ACHN (cell line): Measurements from ENCODE around the gene MT1E.
"Not testable (repeated sequence)": the region's sequence is repeated elsewhere in the genome, so short reads cannot be mapped to it uniquely, and the experiment has no call there.

Experiments
- DNase-seq: peaks from one replicate; pipeline ENCODE4 v3.0.0-alpha.2; 2015
- in situ Hi-C: cut with HindIII; loops from 2 replicates; pipeline ENCODE4 v1.10.0; 2017; ENCODE audit warnings: low sequenced_read_pairs, low pct_ligation_motif_present, low pct_unique_long_range_greater_than_20kb

The MT1E gene

GRCh38 chr16:56625140-56625942 is at the start of gene MT1E:
TSS of gene MT1E (plus strand) at chr16:56625781. CDS start at chr16:56625852, 71 bp downstream.
- DNase-seq = peak; percentile 94
- in situ Hi-C loops = no loop called here

DNA sequence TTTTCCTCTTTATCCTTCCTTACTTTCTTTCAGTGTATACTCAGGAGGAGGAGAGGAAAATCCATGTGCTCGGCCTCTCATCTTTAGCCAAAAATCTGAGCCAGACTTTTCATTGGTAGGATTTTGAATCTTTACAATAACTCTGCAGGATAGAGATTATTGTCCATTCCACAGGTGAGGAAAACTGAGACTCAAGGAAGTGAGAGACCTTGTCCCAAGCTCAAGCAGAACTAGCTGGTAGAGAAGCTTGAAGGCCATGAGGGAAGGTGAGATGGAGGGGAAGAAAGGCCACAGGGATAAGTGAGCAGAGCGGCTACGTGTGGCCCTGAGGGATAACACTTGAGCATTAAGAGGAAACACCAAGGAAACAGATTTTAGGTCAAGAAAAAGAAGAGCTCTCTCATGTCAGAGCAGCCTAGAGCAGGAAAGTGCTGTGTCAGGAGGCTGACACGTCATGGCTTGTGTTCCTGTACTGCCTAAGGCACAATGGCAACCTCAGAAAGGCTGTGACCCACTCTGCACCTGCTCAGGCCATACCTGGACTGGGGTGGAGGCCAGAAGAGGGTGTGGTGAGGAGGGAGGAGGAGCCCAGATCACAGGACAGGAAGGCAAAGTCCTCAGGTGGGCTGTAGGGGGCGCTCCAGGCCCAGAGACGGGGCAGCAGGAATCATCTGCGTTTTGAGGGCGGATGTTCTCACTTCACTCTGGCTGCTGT is 48.8 kb upstream of the MT1E start:
- peak; percentile 62 for DNase-seq
- in situ Hi-C loops = no loop called here

- in situ Hi-C loops = no loop called here
These were observed 48.3 kb upstream of the MT1E start for GRCh38 chr16:56577300-56577625.

DNA sequence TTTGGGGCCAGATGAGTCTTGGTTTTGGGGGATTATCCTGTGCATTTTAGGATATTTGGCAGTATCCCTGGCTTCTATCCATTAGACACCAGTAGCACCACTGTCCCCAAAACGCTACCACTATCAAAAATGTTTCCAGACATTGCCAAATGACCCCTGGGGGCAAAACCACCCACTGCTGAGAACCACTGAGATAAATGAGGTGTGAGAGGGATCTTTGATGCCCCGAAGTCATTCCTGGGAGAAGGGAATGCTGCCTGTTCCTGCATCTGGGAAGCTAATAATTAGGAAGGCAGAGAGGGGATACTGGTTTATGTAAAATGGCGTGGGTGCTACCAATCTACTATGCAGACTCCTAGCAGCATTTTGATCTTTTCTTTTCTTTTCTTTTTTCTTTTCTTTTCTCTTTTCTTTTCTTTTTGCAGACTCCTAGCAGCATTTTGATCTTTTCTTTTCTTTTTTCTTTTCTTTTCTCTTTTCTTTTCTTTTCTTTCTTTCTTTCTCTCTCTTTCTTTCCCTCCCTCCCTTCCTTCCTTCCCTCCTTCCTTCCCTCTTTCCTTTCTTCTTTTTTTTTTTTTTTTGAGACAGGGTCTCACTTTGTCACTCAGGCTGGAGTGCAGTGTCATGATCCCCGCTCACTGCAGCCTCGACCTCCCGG is 45.1 kb upstream of the MT1E start:
- no peak for DNase-seq
- in situ Hi-C loops = no loop called here

More at GRCh38 chr16:56577300-56577625, 48.3 kb upstream of the MT1E start:
- no peak for DNase-seq

DNA sequence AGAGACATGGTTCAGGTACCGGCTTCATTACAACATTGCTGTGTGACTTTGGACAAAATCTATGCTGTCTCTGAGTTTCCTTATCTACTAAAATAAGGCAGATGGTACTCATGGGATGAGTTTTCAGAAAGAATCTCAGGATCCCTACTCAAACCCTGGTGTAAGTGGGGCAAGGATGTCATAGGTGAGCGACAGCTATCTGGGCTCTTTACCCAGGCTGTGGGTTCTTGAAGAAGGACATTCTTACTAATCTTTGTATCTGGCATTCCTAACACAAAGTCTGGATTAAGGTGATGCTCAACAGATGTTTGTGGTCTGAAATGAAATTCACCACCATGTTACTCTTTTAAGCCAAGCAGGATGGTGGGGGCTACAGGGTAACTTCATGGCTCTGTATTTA is 42.7 kb upstream of the MT1E start:
- in situ Hi-C loops, DNase-seq: not testable (repeated sequence)

GRCh38 chr16:56583351-56584168 is 42.0 kb upstream of the MT1E start:
- in situ Hi-C loops = no loop called here

GRCh38 chr16:56584276-56584675 is 41.3 kb upstream of the MT1E start:
- no peak for DNase-seq
- in situ Hi-C loops = no loop called here

More at GRCh38 chr16:56583351-56584168, 42.0 kb upstream of the MT1E start:
- DNase-seq = no peak

DNA sequence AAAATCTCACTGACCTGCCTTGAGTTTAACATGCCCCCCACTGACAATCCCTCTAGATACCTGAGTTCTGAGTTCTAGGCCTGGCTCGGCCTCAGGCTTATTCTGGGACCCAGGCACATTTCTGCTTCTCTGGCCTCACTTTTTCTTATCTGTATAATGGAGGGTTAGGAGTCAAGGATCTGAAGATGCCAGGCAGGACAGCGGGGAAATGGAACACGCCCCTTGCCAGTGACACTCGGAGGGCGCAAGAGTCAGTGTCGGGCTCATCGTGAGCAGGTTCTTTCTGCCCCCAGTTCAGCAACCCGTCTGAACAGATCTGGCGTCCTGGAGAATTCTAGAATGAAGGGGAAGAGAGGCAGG is 36.8 kb upstream of the MT1E start:
- in situ Hi-C loops = no loop called here
- DNase-seq = no peak

- peak; percentile 39 for DNase-seq
- in situ Hi-C loops = no loop called here
These were observed 36.2 kb upstream of the MT1E start, which contains the start of gene MT3 for GRCh38 chr16:56589141-56590039. TSS of gene MT3 (plus strand) at chr16:56589528. CDS start at chr16:56589591, 63 bp downstream.

- DNase-seq = no peak
- in situ Hi-C loops = no loop called here
These were observed 34.1 kb upstream of the MT1E start for GRCh38 chr16:56591377-56592060.

DNA sequence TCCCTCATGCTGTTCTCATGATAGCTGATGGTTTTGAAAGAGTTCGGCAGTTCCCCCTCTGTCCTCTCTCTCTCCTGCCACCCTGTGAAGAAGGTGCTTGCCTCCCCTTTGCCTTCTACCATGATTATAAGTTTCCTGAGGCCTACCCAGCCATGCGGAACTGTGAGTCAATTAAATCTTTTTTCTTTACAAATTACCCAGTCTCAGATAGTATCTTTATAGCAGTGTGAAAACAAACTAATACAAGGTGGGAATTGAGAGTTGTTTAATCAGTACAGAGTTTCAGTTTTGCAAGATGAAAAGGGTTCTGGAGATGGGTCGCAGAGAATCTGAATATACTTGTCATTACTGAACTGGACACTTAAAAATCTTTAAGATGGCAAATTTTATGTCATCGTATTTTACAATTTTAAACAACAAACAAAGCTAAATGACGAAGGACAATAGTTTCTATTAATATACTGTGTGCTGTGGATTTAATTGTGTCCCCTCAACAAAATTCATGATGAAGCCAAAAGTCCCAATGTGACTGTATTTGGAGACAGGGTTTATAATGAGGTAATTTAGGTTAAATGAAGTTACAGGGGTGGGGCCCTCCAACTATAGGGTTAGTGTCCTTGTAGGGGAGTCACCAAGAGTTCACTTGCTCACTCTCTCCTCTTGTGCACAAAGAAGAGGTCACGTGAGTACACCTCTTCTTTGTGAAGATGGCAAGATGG is 31.8 kb upstream of the MT1E start:
- no peak for DNase-seq
- in situ Hi-C loops = no loop called here

DNA sequence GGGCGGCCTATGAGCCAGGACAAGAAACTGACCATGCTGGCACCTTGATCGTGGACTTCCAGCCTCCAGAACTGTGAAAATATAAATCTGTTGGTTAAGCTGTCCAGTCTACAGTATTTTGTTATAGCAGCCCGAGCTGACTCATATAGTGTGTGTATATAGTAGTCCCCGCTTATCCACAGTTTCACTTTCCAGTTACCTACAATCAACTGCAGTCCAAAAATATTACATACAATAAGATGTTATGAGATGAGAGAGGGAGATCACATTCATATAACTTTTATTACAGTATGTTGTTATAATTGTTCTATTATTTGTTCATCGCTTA is 31.3 kb upstream of the MT1E start:
- no peak for DNase-seq
- in situ Hi-C loops = no loop called here

GRCh38 chr16:56600398-56600999 is 25.1 kb upstream of the MT1E start:
- peak; percentile 73 for DNase-seq
- in situ Hi-C loops = no loop called here

DNA sequence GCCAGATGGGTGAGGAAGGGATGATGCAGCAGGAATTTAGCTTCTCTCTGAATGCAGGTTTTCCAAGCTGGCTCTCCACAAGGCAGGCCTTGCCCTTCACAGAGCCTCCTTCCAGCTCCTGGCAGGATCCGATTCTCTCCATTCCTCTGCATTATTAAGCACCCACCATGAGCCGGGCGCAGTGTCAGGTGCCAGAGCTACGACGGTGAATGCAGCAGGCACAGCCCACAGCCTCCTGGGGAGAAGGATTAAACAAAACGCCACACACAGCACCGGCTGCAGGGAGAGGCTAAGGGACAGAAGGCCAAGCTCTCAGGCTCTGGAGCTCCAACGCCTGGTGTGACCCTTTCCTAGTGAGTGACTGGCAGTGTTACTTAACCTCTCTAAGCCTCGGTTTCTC is 24.3 kb upstream of the MT1E start:
- no peak for DNase-seq
- in situ Hi-C loops = no loop called here

GRCh38 chr16:56603589-56603988 is 22.0 kb upstream of the MT1E start:
- peak; percentile 75 for DNase-seq
- in situ Hi-C loops = no loop called here

- in situ Hi-C loops = no loop called here
- no peak for DNase-seq
These were observed 20.6 kb upstream of the MT1E start for GRCh38 chr16:56604966-56605365.
